WTC11 (cell line): Measurements from ENCODE around the gene EIF4G3.

Source experiments
- ESRRA ChIP-seq: sonication (generic); formaldehyde crosslinking; IDR thresholded peaks from 2 replicates; pipeline ENCODE4 v1.8.1; 2022; ENCODE audit warnings: mild to moderate bottlenecking, missing genetic modification reagents, borderline replicate concordance
- FOXK1 ChIP-seq: sonication (generic); formaldehyde crosslinking; IDR thresholded peaks from 2 replicates; pipeline ENCODE4 v1.8.0; 2022; ENCODE audit warnings: mild to moderate bottlenecking, moderate library complexity, missing genetic modification reagents
- IRF2 ChIP-seq: sonication (generic); formaldehyde crosslinking; IDR thresholded peaks from 2 replicates; pipeline ENCODE4 v1.8.0; 2022; ENCODE audit warnings: low read depth, missing genetic modification reagents, borderline replicate concordance
- MYBL2 ChIP-seq: sonication (generic); formaldehyde crosslinking; IDR thresholded peaks from 2 replicates; pipeline ENCODE4 v1.8.1; 2023; ENCODE audit warnings: mild to moderate bottlenecking, moderate library complexity, missing genetic modification reagents
- NFE2L1 ChIP-seq: sonication (generic); formaldehyde crosslinking; IDR thresholded peaks from 2 replicates; pipeline ENCODE4 v1.8.1; 2023; ENCODE audit warnings: missing genetic modification reagents
- NR3C1 ChIP-seq: sonication (generic); formaldehyde crosslinking; conservative IDR thresholded peaks from 2 replicates; pipeline ENCODE4 v1.8.1; 2023; ENCODE audit warnings: low read depth, mild to moderate bottlenecking, missing genetic modification reagents
- ZNF121 ChIP-seq: sonication (generic); formaldehyde crosslinking; IDR thresholded peaks from 2 replicates; pipeline ENCODE4 v1.8.0; 2023; ENCODE audit warnings: missing genetic modification reagents
- TF ChIP-seq, protein P1 (sequence below): fragments of 200-600 bp; IDR thresholded peaks from 2 replicates; pipeline ENCODE4 v1.8.0; 2022; ENCODE audit warnings: antibody characterized with exemption
- TF ChIP-seq, protein P2 (sequence below): sonication (generic); formaldehyde crosslinking; IDR thresholded peaks from 2 replicates; pipeline ENCODE4 v1.8.1; 2022; ENCODE audit warnings: low read depth, mild to moderate bottlenecking, moderate library complexity, missing genetic modification reagents, borderline replicate concordance

DNA sequence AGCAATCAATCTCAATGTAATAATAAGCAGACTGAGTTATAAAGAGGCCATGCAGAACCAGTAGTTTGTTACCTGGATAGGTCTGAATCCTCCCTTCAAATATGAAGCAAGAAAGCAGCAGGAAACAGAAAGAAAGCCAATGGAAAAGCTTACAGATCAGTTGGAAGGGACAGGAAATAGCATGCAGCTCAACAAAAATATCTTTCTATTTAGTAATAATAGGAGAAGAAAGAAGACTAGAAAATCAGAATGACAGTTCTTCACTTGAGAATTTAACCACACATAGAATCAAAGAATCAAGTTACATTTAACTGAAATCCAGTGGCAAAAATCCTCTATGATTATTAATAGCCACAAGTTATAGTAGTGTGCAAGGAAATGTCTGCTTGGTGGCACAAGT lies 194.4 kb downstream of the EIF4G3 start:
- TF ChIP-seq, protein P1, sequence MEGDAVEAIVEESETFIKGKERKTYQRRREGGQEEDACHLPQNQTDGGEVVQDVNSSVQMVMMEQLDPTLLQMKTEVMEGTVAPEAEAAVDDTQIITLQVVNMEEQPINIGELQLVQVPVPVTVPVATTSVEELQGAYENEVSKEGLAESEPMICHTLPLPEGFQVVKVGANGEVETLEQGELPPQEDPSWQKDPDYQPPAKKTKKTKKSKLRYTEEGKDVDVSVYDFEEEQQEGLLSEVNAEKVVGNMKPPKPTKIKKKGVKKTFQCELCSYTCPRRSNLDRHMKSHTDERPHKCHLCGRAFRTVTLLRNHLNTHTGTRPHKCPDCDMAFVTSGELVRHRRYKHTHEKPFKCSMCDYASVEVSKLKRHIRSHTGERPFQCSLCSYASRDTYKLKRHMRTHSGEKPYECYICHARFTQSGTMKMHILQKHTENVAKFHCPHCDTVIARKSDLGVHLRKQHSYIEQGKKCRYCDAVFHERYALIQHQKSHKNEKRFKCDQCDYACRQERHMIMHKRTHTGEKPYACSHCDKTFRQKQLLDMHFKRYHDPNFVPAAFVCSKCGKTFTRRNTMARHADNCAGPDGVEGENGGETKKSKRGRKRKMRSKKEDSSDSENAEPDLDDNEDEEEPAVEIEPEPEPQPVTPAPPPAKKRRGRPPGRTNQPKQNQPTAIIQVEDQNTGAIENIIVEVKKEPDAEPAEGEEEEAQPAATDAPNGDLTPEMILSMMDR, result no peak
- no peak for TF ChIP-seq ZNF121 (CRISPR knock-in tag)
- TF ChIP-seq, protein P2, sequence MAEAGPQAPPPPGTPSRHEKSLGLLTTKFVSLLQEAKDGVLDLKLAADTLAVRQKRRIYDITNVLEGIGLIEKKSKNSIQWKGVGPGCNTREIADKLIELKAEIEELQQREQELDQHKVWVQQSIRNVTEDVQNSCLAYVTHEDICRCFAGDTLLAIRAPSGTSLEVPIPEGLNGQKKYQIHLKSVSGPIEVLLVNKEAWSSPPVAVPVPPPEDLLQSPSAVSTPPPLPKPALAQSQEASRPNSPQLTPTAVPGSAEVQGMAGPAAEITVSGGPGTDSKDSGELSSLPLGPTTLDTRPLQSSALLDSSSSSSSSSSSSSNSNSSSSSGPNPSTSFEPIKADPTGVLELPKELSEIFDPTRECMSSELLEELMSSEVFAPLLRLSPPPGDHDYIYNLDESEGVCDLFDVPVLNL (CRISPR knock-in tag), result no peak
- no peak for TF ChIP-seq NFE2L1
- TF ChIP-seq FOXK1, result no peak
- TF ChIP-seq IRF2, result no peak
- no peak for TF ChIP-seq ESRRA
- TF ChIP-seq MYBL2 (CRISPR knock-in tag), result no peak
- TF ChIP-seq NR3C1, result no peak
